Duodenal mucosa (tissue), 2 donors: ENCODE measurements around the gene ANXA1.
"Not testable (repeated sequence)": the region's sequence is repeated elsewhere in the genome, so short reads cannot be mapped to it uniquely, and the experiment has no call there.

ENCODE experiments used
- H3K27ac ChIP-seq: one replicate; pipeline ENCODE4 v1.7.0; 2013; ENCODE audit warnings: low read depth, low read length
- H3K27me3 ChIP-seq, 2 donors: one replicate each; pipeline ENCODE4 v1.7.0; 2013; ENCODE audit warnings: low read length in 2 of 2, control low read depth in 1 of 2; ENCODE audit not compliant: insufficient read depth in 2 of 2, control insufficient read depth in 1 of 2
- H3K36me3 ChIP-seq, 2 donors: one replicate each; pipeline ENCODE4 v1.7.0; 2013; ENCODE audit warnings: low read length in 2 of 2, control low read depth in 1 of 2; ENCODE audit not compliant: insufficient read depth in 2 of 2, control insufficient read depth in 1 of 2
- H3K4me1 ChIP-seq, 2 donors: one replicate each; pipeline ENCODE4 v1.7.0; 2013; ENCODE audit warnings: low read length in 2 of 2, control low read depth in 1 of 2; ENCODE audit not compliant: insufficient read depth in 2 of 2, control insufficient read depth in 1 of 2
- H3K4me3 ChIP-seq, 2 donors: one replicate each; pipeline ENCODE4 v1.7.0; 2013; ENCODE audit warnings: low read length in 2 of 2, low read depth in 1 of 2
- H3K9ac ChIP-seq, 2 donors: one replicate each; pipeline ENCODE4 v1.7.0; 2013; ENCODE audit warnings: low read length in 2 of 2, low read depth in 1 of 2
- H3K9me3 ChIP-seq, 2 donors: one replicate each; pipeline ENCODE4 v1.7.0; 2013; ENCODE audit warnings: low read length in 2 of 2, control low read depth in 1 of 2; ENCODE audit not compliant: control insufficient read depth in 1 of 2

The ANXA1 gene

GRCh38 chr9:73151653-73152542 lies at the start of gene ANXA1:
TSS of gene ANXA1 (plus strand) at chr9:73151865. CDS start at chr9:73158536, 6,671 bp downstream.
- Histone ChIP-seq H3K9me3 (no peaks in the 10 kb centered on the region), H3K27ac (peak within 1 kb of the TSS; percentile 60), H3K4me1 (peaks cover 6 to 29% of the 10 kb centered on the region in 2 donors), H3K4me3 (peak within 1 kb of the TSS; percentile 57 to 65), H3K9ac (peak within 1 kb of the TSS; percentile 26 to 45), H3K36me3 (no peaks in the 10 kb centered on the region), H3K27me3 (no peaks in the 10 kb centered on the region)

GRCh38 chr9:73104342-73104741 lies 47.3 kb upstream of the ANXA1 start:
- Histone ChIP-seq H3K27me3 (no peaks in the 10 kb centered on the region), H3K4me3 (no peak overlapping the region), H3K27ac (no peak overlapping the region), H3K4me1 (no peaks in the 10 kb centered on the region), H3K9ac (no peak overlapping the region), H3K36me3 (no peaks in the 10 kb centered on the region), H3K9me3 (no peaks in the 10 kb centered on the region)

GRCh38 chr9:73104921-73105320 lies 46.7 kb upstream of the ANXA1 start:
- Histone ChIP-seq H3K27me3 (no peaks in the 10 kb centered on the region), H3K4me3 (no peak overlapping the region), H3K9me3 (no peaks in the 10 kb centered on the region), H3K36me3 (no peaks in the 10 kb centered on the region), H3K4me1 (no peaks in the 10 kb centered on the region), H3K27ac (no peak overlapping the region), H3K9ac (no peak overlapping the region)

DNA sequence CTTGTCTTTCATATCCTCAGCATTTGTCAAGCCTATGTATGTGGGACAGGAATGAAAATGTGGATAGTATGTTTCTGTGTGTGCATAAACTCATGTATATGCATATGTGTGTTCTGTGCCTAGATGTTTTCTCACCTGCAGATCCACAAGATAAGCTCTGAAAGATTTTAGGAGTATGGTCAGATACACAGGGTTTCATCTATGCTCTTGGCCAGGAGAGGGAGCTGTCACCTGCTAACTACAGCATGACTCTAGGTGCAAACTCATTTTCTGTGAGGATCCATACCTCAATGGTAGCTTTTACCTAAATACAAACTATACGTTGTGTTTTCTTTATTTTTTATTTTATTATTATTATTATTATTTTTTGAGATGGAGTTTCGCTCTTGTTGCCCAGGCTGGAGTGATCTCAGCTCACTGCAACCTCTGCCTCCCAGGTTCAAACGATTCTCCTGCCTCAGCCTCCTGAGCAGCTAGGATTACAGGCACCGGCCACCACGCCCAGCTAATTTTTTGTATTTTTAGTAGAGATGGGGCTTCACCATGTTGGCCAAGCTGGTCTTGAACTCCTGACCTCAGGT lies 44.1 kb upstream of the ANXA1 start:
- H3K36me3 ChIP-seq, H3K9me3 ChIP-seq, H3K9ac ChIP-seq, H3K27ac ChIP-seq, H3K27me3 ChIP-seq, H3K4me3 ChIP-seq, H3K4me1 ChIP-seq: not testable (repeated sequence)

- H3K27ac ChIP-seq, result no peak overlapping the region
- H3K4me1 ChIP-seq, result peaks cover 0 to 7% of the 10 kb centered on the region in 2 donors
- H3K4me3 ChIP-seq, result no peak overlapping the region
- no peaks in the 10 kb centered on the region for H3K9me3 ChIP-seq
- no peaks in the 10 kb centered on the region for H3K27me3 ChIP-seq
- H3K36me3 ChIP-seq, result no peaks in the 10 kb centered on the region
- no peak overlapping the region for H3K9ac ChIP-seq
These were observed 37.6 kb upstream of the ANXA1 start for GRCh38 chr9:73114058-73114457.

- no peak overlapping the region for H3K27ac ChIP-seq
- no peaks in the 10 kb centered on the region for H3K36me3 ChIP-seq
- H3K4me3 ChIP-seq, result no peak overlapping the region
- no peaks in the 10 kb centered on the region for H3K27me3 ChIP-seq
- peaks cover 0 to 7% of the 10 kb centered on the region in 2 donors for H3K4me1 ChIP-seq
- H3K9ac ChIP-seq, result no peak overlapping the region
- no peaks in the 10 kb centered on the region for H3K9me3 ChIP-seq
These were observed 36.7 kb upstream of the ANXA1 start for GRCh38 chr9:73114958-73115357.

- Histone ChIP-seq H3K4me1 (peaks cover 0 to 7% of the 10 kb centered on the region in 2 donors), H3K36me3 (no peaks in the 10 kb centered on the region), H3K27me3 (no peaks in the 10 kb centered on the region)
These were observed 35.6 kb upstream of the ANXA1 start for GRCh38 chr9:73116031-73116430.

DNA sequence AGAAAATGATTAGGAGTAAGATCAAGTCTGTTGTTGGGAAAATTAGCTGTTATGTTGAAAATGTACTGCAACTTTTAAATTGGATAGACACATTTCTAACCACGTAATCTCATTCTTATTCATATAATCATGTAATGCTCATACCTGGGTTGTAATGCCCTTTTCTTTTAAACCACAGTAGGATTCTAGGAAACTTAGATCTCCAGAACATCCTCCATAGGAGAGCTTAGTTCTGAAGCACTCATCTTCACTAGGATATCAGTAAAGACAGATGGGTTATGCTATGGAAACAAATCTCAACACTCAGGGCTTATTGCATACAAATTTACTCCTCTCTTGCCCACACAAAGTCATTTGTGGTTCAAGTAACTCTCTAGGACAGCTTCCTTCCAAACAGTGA lies 34.8 kb upstream of the ANXA1 start:
- H3K9ac ChIP-seq, result no peak overlapping the region
- no peak overlapping the region for H3K4me3 ChIP-seq
- no peaks in the 10 kb centered on the region for H3K9me3 ChIP-seq
- H3K27me3 ChIP-seq, result no peaks in the 10 kb centered on the region
- no peaks in the 10 kb centered on the region for H3K36me3 ChIP-seq
- no peak overlapping the region for H3K27ac ChIP-seq
- peaks cover 0 to 7% of the 10 kb centered on the region in 2 donors for H3K4me1 ChIP-seq

More at GRCh38 chr9:73116031-73116430, 35.6 kb upstream of the ANXA1 start:
- Histone ChIP-seq H3K9ac (no peak overlapping the region), H3K9me3 (no peaks in the 10 kb centered on the region), H3K4me3 (no peak overlapping the region), H3K27ac (no peak overlapping the region)

- no peaks in the 10 kb centered on the region for H3K36me3 ChIP-seq
- H3K4me1 ChIP-seq, result peaks cover 0 to 7% of the 10 kb centered on the region in 2 donors
- H3K9me3 ChIP-seq, result no peaks in the 10 kb centered on the region
- H3K4me3 ChIP-seq, result no peak overlapping the region
- H3K27ac ChIP-seq, result no peak overlapping the region
- no peak overlapping the region for H3K9ac ChIP-seq
- H3K27me3 ChIP-seq, result no peaks in the 10 kb centered on the region
These were observed 33.4 kb upstream of the ANXA1 start for GRCh38 chr9:73118286-73118685.

- H3K27ac ChIP-seq, result no peak overlapping the region
- peaks cover 0 to 3% of the 10 kb centered on the region in 2 donors for H3K4me1 ChIP-seq
- H3K4me3 ChIP-seq, result no peak overlapping the region
- no peaks in the 10 kb centered on the region for H3K9me3 ChIP-seq
- H3K9ac ChIP-seq, result no peak overlapping the region
- no peaks in the 10 kb centered on the region for H3K27me3 ChIP-seq
- no peaks in the 10 kb centered on the region for H3K36me3 ChIP-seq
These were observed 32.6 kb upstream of the ANXA1 start for GRCh38 chr9:73118898-73119554.
